Measurements from ENCODE around the gene SNX24. TPM values are rescaled to one million over a fixed set of nuclear protein-coding genes. Genes with fewer than 3 reads are reported as not detected.

The SNX24 gene
- total RNA-seq, 4 donors from 2014 or later = 12.5 to 16.4 (median 13.9) TPM

- Histone ChIP-seq H3K4me3 (no peak overlapping the region), H3K36me3 (no peaks in the 10 kb centered on the region), H3K9me3 (no peaks in the 10 kb centered on the region), H3K4me1 (no peaks in the 10 kb centered on the region), H3K27ac (replicated peaks in 1 of 4) (no peak overlapping the region), H3K27me3 (no peaks in the 10 kb centered on the region)
- 95% methylated on average over 4 of the region's 4 CpGs for WGBS
- no peak for TF ChIP-seq EP300 (IDR thresholded peaks at IDR 0.05)
- no peak for TF ChIP-seq POLR2A (IDR thresholded peaks at IDR 0.05; ENCODE audit: low read depth)
- TF ChIP-seq POLR2AphosphoS5 (IDR thresholded peaks at IDR 0.05) = no peak
- no peak for TF ChIP-seq CTCF (IDR thresholded peaks at IDR 0.05)
- intact Hi-C loops (cut with DNase I) = no loop called here
- DNase-seq (ENCODE audit: extremely low spot score) = no peak
Measured at GRCh38 chr5:122924719-122925395, 79.4 kb downstream of the SNX24 start.

GRCh38 chr5:122929001-122929400 lies 83.6 kb downstream of the SNX24 start:
- TF ChIP-seq POLR2A (IDR thresholded peaks at IDR 0.05; ENCODE audit: low read depth) (no peak), CTCF (IDR thresholded peaks at IDR 0.05) (no peak), EP300 (IDR thresholded peaks at IDR 0.05) (no peak), POLR2AphosphoS5 (IDR thresholded peaks at IDR 0.05) (no peak)
- 100% methylated on average over 1 of the region's 1 CpG for WGBS
- intact Hi-C loops (cut with DNase I) = no loop called here

GRCh38 chr5:122929980-122930379 lies 84.6 kb downstream of the SNX24 start:
- WGBS = 92% methylated on average over 1 of the region's 1 CpG
- H3K36me3 ChIP-seq = no peaks in the 10 kb centered on the region
- H3K9me3 ChIP-seq = no peaks in the 10 kb centered on the region
- intact Hi-C loops (cut with DNase I) = no loop called here
- no peak overlapping the region for H3K27ac ChIP-seq (replicated peaks in 1 of 4)
- TF ChIP-seq EP300 (IDR thresholded peaks at IDR 0.05) = no peak
- no peak for TF ChIP-seq POLR2A (IDR thresholded peaks at IDR 0.05; ENCODE audit: low read depth)
- TF ChIP-seq CTCF (IDR thresholded peaks at IDR 0.05) = no peak
- no peak for TF ChIP-seq POLR2AphosphoS5 (IDR thresholded peaks at IDR 0.05)
- no peak for DNase-seq (ENCODE audit: extremely low spot score)
- no peak overlapping the region for H3K4me3 ChIP-seq
- H3K27me3 ChIP-seq = no peaks in the 10 kb centered on the region
- no peaks in the 10 kb centered on the region for H3K4me1 ChIP-seq

More at GRCh38 chr5:122929001-122929400, 83.6 kb downstream of the SNX24 start:
- no peaks in the 10 kb centered on the region for H3K4me1 ChIP-seq
- H3K4me3 ChIP-seq = no peak overlapping the region
- H3K9me3 ChIP-seq = no peaks in the 10 kb centered on the region
- H3K27me3 ChIP-seq = no peaks in the 10 kb centered on the region
- DNase-seq (ENCODE audit: extremely low spot score) = no peak
- H3K27ac ChIP-seq (replicated peaks in 1 of 4) = no peak overlapping the region
- no peaks in the 10 kb centered on the region for H3K36me3 ChIP-seq

- 96% methylated on average over 7 of the region's 7 CpGs for WGBS
- Histone ChIP-seq H3K4me1 (peaks cover 9 to 18% (median 14%) of the 10 kb centered on the region in 4 donors), H3K36me3 (no peaks in the 10 kb centered on the region), H3K9me3 (no peaks in the 10 kb centered on the region), H3K4me3 (no peak overlapping the region), H3K27me3 (no peaks in the 10 kb centered on the region), H3K27ac (replicated peaks in 1 of 4) (no peak overlapping the region)
- DNase-seq (ENCODE audit: extremely low spot score) = no peak
- TF ChIP-seq POLR2AphosphoS5 (IDR thresholded peaks at IDR 0.05) = no peak
- no peak for TF ChIP-seq EP300 (IDR thresholded peaks at IDR 0.05)
- TF ChIP-seq POLR2A (IDR thresholded peaks at IDR 0.05; ENCODE audit: low read depth) = no peak
- no peak for TF ChIP-seq CTCF (IDR thresholded peaks at IDR 0.05)
- intact Hi-C loops (cut with DNase I) = no loop called here
Measured at GRCh38 chr5:122933956-122934355, 88.5 kb downstream of the SNX24 start.

GRCh38 chr5:122936088-122936487 lies 90.7 kb downstream of the SNX24 start:
- Histone ChIP-seq H3K4me3 (no peak overlapping the region), H3K27me3 (no peaks in the 10 kb centered on the region), H3K9me3 (no peaks in the 10 kb centered on the region), H3K27ac (replicated peaks in 1 of 4) (no peak overlapping the region), H3K36me3 (no peaks in the 10 kb centered on the region), H3K4me1 (peaks cover 9 to 18% (median 14%) of the 10 kb centered on the region in 4 donors)
- no peak for DNase-seq (ENCODE audit: extremely low spot score)
- TF ChIP-seq CTCF (IDR thresholded peaks at IDR 0.05) (no peak), POLR2AphosphoS5 (IDR thresholded peaks at IDR 0.05) (no peak), POLR2A (IDR thresholded peaks at IDR 0.05; ENCODE audit: low read depth) (no peak), EP300 (IDR thresholded peaks at IDR 0.05) (no peak)
- 92% methylated on average over 1 of the region's 1 CpG for WGBS
- intact Hi-C loops (cut with DNase I) = no loop called here

Data from esophagus muscularis mucosa (tissue), 4 donors.